ENCODE data around the gene TPRX1.

The TPRX1 gene

DNA sequence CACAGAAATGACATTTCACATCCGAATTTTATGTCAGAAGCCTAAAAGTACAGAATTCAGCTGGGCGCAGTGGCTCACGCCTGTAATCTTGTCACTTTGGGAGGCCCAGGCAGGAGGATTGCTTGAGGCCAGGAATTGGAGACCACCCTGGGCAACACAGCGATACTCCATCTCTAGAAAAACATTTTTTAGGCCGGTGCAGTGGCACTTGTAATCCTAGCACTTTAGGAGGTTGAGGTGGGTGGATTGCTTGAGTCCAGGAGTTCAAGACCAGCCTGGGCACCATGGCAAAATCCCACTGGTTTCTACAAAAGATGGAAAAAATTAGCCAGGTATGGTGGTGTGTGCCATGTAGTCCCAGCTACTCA lies 43.7 kb downstream of the TPRX1 start:
- no peak for TF ChIP-seq SPI1 (IDR thresholded peaks at IDR 0.05; ENCODE audit: low read depth, low read length)
- TF ChIP-seq POLR2A (IDR thresholded peaks at IDR 0.05; ENCODE audit: low read depth, low read length), result 0 out of 2 replicates have a peak, but pooled peaks have one; percentile 3
- DNase-seq (ENCODE audit: insufficient read length, low spot score) (no peak), FAIRE-seq (no peak)

DNA sequence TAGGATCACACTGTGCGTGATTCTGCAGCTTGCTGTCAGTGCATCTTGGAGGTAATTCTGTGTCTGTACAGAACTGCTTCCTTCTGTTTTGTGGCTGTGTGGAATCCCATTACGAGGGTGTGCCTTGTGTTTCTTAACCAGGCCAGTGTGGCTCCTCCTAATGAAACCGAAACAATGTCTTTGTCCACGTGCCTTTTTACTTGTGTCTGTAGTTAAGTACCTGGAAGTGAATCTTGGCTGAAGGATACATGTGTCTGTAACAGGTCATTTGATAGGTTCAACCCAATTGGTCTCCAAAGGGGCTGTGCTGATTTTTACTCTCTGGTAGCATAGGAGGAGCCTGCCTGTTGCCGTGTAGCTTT lies 45.9 kb downstream of the TPRX1 start:
- no peak for DNase-seq (ENCODE audit: insufficient read length, low spot score)
- FAIRE-seq, result no peak
- TF ChIP-seq POLR2A (IDR thresholded peaks at IDR 0.05; ENCODE audit: low read depth, low read length), result no peak; the same call in 1 of the 2 replicates
- no peak for TF ChIP-seq PAX5 (IDR thresholded peaks at IDR 0.05; ENCODE audit: insufficient read depth, low read length, severe bottlenecking)
- no peak for TF ChIP-seq TAF1 (IDR thresholded peaks at IDR 0.05; ENCODE audit: low read depth, low read length)
- TF ChIP-seq POU2F2 (IDR thresholded peaks at IDR 0.05; ENCODE audit: low read depth, low read length), result no peak
- no peak for TF ChIP-seq POLR2AphosphoS5 (IDR thresholded peaks at IDR 0.05; ENCODE audit: low read depth, low read length)
- no peak for TF ChIP-seq SPI1 (IDR thresholded peaks at IDR 0.05; ENCODE audit: low read depth, low read length)

DNA sequence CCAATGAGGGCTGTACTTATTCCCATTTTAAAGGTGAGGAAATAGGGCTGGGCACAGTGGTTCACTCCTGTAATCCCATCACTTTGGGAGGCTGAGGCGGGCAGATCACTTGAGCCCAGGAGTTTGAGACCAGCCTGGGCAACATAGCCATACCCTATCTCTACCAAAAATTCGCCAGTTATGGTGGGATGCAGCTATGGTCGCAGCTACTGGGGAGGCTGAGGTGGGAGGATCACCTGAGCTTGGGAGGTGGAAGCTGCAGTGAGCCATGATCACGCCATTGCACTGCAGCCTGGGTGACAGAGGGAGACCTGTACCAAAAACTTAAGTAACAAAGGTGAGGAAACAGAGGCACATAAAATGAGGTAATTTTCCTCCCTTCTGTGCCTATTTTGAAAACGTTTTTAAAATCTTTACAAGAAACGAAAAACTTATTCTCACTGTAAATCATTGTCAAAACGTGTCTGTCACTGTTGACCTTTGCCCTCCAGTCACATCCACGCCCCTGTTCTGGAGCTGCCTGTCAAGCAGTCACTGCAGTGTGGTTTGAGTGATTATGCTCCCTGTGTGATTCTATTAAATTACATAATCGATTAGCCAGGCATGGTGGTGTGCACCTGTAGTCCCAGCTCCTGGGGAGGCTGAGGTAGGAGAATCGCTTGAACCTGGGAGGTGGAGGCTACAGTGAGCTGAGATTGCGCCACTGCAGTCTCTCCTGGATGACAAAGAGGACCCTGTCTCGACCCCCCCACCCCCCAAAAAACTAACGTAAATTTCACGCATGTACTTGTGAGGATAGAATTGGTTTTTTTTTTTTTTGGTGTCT lies 46.5 kb downstream of the TPRX1 start:
- TF ChIP-seq POLR2AphosphoS5 (IDR thresholded peaks at IDR 0.05; ENCODE audit: low read depth, low read length), result peak; percentile 23; the same call in 1 of the 2 replicates
- TF ChIP-seq SPI1 (IDR thresholded peaks at IDR 0.05; ENCODE audit: low read depth, low read length), result no peak
- no peak for DNase-seq (ENCODE audit: insufficient read length, low spot score)
- FAIRE-seq, result no peak

DNA sequence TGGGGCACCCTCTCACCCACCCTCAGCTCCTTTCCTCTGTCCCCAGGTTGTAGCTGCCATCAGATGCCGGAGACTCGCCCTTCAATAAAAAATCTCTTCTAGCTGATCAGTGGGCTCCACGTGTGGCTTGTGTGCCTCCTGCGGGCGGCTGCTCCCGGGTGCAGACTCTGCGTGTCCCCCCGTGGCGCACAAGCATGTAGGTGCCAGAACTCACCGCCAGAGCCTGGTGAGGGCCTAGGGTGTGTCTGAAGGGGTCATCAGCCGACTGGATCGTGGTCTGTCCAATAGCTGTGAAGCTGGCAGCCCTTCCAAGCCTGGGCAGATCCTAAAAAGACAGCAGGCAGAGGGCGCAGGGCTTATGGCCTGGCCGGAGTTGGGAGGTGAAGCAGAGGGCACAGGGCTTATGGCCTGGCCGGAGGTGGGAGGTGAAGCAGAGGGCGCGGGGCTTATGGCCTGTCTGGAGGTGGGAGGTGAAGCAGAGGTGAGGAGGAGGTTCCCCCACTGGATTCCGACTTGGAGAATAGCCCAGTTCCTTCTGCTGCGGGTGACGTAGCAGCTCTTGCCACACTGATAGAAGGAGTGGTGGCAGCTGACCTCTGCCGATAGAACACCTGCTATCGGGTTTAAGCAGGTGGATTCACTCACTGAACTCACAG lies 47.3 kb downstream of the TPRX1 start:
- DNase-seq (ENCODE audit: insufficient read length, low spot score) (no peak), FAIRE-seq (no peak)
- TF ChIP-seq PAX5 (IDR thresholded peaks at IDR 0.05; ENCODE audit: insufficient read depth, low read length, severe bottlenecking) (no peak), POLR2A (IDR thresholded peaks at IDR 0.05; ENCODE audit: low read depth, low read length) (no peak), SPI1 (IDR thresholded peaks at IDR 0.05; ENCODE audit: low read depth, low read length) (no peak), TAF1 (IDR thresholded peaks at IDR 0.05; ENCODE audit: low read depth, low read length) (no peak), POU2F2 (IDR thresholded peaks at IDR 0.05; ENCODE audit: low read depth, low read length) (no peak), POLR2AphosphoS5 (IDR thresholded peaks at IDR 0.05; ENCODE audit: low read depth, low read length) (no peak)

DNA sequence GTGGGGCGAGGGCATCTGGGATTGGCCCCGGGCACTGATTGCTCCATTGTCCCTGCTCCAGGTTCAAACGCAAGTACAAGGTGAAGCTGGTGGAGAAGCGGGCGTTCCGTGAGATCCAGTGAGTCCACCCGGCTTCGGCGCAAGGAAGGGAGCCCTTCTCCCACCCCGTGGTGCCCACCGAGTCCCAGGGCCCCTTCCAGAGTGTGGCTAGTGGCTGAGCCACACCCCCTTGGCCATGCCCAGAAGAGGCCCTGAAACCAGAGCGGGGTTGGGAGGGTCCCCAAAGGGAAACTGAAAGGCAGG lies 47.8 kb downstream of the TPRX1 start:
- TF ChIP-seq POLR2A (IDR thresholded peaks at IDR 0.05; ENCODE audit: low read depth, low read length), result no peak
- TF ChIP-seq POU2F2 (IDR thresholded peaks at IDR 0.05; ENCODE audit: low read depth, low read length), result no peak
- no peak for TF ChIP-seq PAX5 (IDR thresholded peaks at IDR 0.05; ENCODE audit: insufficient read depth, low read length, severe bottlenecking)
- no peak for TF ChIP-seq TAF1 (IDR thresholded peaks at IDR 0.05; ENCODE audit: low read depth, low read length)
- no peak for TF ChIP-seq SPI1 (IDR thresholded peaks at IDR 0.05; ENCODE audit: low read depth, low read length)
- no peak for TF ChIP-seq POLR2AphosphoS5 (IDR thresholded peaks at IDR 0.05; ENCODE audit: low read depth, low read length)
- no peak for FAIRE-seq

DNA sequence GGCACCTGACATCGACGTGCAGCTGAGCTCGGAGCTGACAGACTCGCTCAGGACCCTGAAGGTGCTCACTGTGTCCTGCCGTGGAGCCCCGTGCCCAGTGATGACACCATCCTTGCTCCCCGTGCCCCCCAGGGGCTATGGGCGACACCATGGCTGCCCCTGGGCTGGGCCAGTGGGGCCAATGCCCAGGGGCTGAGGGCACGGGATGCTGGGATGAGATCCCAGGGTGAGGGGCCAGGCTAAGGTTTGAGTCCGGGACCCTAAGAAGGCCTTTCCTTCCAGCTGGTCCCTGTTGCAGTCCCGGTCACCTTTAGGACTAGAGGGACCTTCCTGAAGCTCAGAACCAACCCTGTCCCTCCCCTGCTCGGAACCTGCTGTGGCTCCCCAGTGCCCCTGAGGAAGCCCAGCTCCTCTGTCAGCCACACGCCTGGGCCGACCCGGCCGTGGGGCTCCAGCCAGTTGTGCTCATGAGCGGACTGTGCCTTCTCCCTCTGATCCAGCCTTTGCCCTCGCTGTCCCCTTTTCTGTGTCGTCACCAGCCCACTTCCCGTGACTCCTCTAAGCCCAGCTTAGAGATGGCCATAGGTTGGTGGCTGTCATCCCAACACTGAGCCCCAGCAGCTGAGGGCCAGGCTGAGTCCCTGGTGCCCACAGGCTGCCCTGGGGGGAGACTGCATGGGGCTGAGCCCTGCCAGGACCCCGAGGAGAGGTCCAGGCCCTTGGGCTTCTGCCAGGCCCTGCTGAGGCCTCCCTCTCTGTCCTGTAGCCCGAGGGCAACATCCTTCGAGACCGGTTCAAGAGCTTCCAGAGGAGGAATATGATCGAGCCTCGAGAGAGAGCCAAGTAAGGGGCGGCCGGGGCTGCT lies 48.4 kb downstream of the TPRX1 start:
- TF ChIP-seq POLR2AphosphoS5 (IDR thresholded peaks at IDR 0.05; ENCODE audit: low read depth, low read length) (no peak), PAX5 (IDR thresholded peaks at IDR 0.05; ENCODE audit: insufficient read depth, low read length, severe bottlenecking) (no peak), POU2F2 (IDR thresholded peaks at IDR 0.05; ENCODE audit: low read depth, low read length) (no peak), POLR2A (IDR thresholded peaks at IDR 0.05; ENCODE audit: low read depth, low read length) (no peak), SPI1 (IDR thresholded peaks at IDR 0.05; ENCODE audit: low read depth, low read length) (no peak), TAF1 (IDR thresholded peaks at IDR 0.05; ENCODE audit: low read depth, low read length) (no peak)
- DNase-seq (ENCODE audit: insufficient read length, low spot score), result no peak
- no peak for FAIRE-seq

More for the DNA sequence above, 47.8 kb downstream of the TPRX1 start:
- DNase-seq (ENCODE audit: insufficient read length, low spot score), result no peak

DNA sequence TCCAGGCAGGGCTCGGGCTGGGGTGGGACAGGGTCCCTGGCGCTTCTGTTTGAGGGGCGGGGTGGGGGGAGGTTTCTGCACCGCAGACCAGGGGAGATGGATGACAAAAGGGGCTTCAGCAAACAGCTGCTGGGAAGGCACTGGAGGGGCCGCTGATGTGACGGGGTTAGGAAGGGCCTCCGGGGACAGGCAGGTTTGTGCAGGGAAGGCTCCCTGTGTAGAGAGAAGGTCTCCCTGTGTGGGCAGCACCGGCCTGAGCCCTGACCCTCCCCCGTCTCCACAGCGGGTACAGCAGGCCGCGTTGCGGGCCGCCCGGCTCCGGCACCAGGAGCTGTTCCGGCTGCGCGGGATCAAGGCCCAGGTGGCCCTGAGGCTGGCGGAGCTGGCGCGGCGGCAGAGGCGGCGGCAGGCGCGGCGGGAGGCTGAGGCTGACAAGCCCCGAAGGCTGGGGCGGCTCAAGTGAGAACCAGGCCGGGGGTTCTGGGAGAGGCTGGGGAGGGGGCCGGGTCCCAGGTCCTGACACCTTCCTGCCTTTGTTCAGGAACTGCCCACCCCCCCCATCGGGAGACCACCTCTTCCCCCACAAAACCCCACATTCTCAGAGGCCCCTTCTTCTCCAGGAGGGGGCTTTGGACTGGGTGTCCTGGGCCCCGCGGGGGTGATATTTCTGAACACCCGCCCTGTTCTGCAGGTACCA lies 49.1 kb downstream of the TPRX1 start:
- TF ChIP-seq POU2F2 (IDR thresholded peaks at IDR 0.05; ENCODE audit: low read depth, low read length), result no peak
- TF ChIP-seq POLR2AphosphoS5 (IDR thresholded peaks at IDR 0.05; ENCODE audit: low read depth, low read length), result no peak
- TF ChIP-seq PAX5 (IDR thresholded peaks at IDR 0.05; ENCODE audit: insufficient read depth, low read length, severe bottlenecking), result no peak
- no peak for TF ChIP-seq TAF1 (IDR thresholded peaks at IDR 0.05; ENCODE audit: low read depth, low read length)
- TF ChIP-seq POLR2A (IDR thresholded peaks at IDR 0.05; ENCODE audit: low read depth, low read length), result no peak
- TF ChIP-seq SPI1 (IDR thresholded peaks at IDR 0.05; ENCODE audit: low read depth, low read length), result no peak
- DNase-seq (ENCODE audit: insufficient read length, low spot score) (no peak), FAIRE-seq (no peak)

DNA sequence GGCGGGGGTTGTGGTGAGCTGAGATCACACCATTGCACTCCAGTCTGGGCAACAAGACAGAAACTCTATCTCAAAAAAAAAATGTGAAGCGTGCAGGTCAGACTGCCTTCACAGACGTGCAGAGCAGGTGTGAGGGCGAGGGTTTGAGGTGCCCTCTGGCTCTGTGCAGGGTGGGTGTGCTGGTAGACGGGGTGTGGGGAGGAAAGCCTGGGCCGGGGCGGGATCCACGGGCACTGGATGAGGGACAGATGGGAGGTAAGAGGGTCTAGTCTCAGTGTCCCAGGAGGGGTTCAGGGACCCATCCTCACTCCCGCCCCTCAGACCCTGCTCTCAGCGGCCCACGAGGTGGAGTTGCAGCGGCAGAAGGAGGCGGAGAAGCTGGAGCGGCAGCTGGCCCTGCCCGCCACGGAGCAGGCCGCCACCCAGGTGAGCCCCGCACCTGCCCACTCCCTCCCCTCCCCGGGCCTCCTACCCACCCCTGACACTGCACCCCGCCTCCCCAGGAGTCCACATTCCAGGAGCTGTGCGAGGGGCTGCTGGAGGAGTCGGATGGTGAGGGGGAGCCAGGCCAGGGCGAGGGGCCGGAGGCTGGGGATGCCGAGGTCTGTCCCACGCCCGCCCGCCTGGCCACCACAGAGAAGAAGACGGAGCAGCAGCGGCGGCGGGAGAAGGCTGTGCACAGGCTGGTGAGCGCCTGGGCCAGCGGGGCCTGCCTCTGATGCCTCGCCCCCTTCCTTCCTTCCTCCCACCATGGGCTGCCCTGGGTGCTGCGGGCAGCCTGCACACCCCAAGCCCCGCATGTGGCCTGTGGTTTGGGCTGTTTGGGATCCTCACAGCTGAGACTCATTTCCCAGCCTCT lies 49.9 kb downstream of the TPRX1 start:
- TF ChIP-seq POLR2AphosphoS5 (IDR thresholded peaks at IDR 0.05; ENCODE audit: low read depth, low read length) (no peak), POLR2A (IDR thresholded peaks at IDR 0.05; ENCODE audit: low read depth, low read length) (no peak), SPI1 (IDR thresholded peaks at IDR 0.05; ENCODE audit: low read depth, low read length) (no peak), PAX5 (IDR thresholded peaks at IDR 0.05; ENCODE audit: insufficient read depth, low read length, severe bottlenecking) (no peak), POU2F2 (IDR thresholded peaks at IDR 0.05; ENCODE audit: low read depth, low read length) (no peak), TAF1 (IDR thresholded peaks at IDR 0.05; ENCODE audit: low read depth, low read length) (no peak)
- FAIRE-seq, result no peak
- no peak for DNase-seq (ENCODE audit: insufficient read length, low spot score)
